Karpas-422 (cell line): ENCODE measurements around the gene SKAP1. TPM values are rescaled to one million over a fixed set of nuclear protein-coding genes. Genes with fewer than 3 reads are reported as not detected.

ENCODE experiments used
- DNase-seq: peaks from one replicate; pipeline ENCODE4 v3.0.0-alpha.2; 2015
- H2AFZ ChIP-seq: fragments of 200-600 bp; sonication (generic); 2 replicates; pipeline ENCODE4 v1.6.1; 2014; ENCODE audit warnings: antibody characterized with exemption, low read length, mixed read lengths
- H3K27ac ChIP-seq: fragments of 200-600 bp; sonication (generic); 2 replicates; pipeline ENCODE4 v1.5.1; 2014; ENCODE audit warnings: mild to moderate bottlenecking, low read length, moderate library complexity
- H3K27me3 ChIP-seq: fragments of 200-600 bp; sonication (generic); 2 replicates; pipeline ENCODE4 v1.6.1; 2014; ENCODE audit warnings: low read length, mixed read lengths
- H3K36me3 ChIP-seq: fragments of 200-600 bp; sonication (generic); 2 replicates; pipeline ENCODE4 v1.6.1; 2014; ENCODE audit warnings: low read length, mixed read lengths; ENCODE audit not compliant: insufficient read depth
- H3K4me1 ChIP-seq: fragments of 200-600 bp; sonication (generic); 2 replicates; pipeline ENCODE4 v1.6.1; 2014; ENCODE audit warnings: mild to moderate bottlenecking, low read length, mixed read lengths
- H3K4me2 ChIP-seq: fragments of 200-600 bp; sonication (generic); 2 replicates; pipeline ENCODE4 v1.6.1; 2014; ENCODE audit warnings: low read length, low read depth, mild to moderate bottlenecking; ENCODE audit not compliant: poor library complexity, severe bottlenecking
- H3K4me3 ChIP-seq: fragments of 200-600 bp; sonication (generic); 2 replicates; pipeline ENCODE4 v1.5.1; 2014; ENCODE audit warnings: mild to moderate bottlenecking, antibody characterized with exemption, low read length, mixed read lengths
- H3K79me2 ChIP-seq: fragments of 200-600 bp; sonication (generic); 2 replicates; pipeline ENCODE4 v1.6.1; 2014; ENCODE audit warnings: mild to moderate bottlenecking, low read length, mixed read lengths
- H3K9ac ChIP-seq: fragments of 200-600 bp; sonication (generic); 2 replicates; pipeline ENCODE4 v1.6.0; 2014; ENCODE audit warnings: low read length
- H3K9me2 ChIP-seq: fragments of 200-600 bp; sonication (generic), shearing (Covaris generic); replicated peaks from 2 replicates; pipeline ENCODE4 v1.6.0; 2014; ENCODE audit warnings: mild to moderate bottlenecking, low read length, moderate library complexity; ENCODE audit not compliant: insufficient read depth
- H3K9me3 ChIP-seq: fragments of 300-700, 200-600 bp; sonication (generic); 2 replicates; pipeline ENCODE4 v1.6.1; 2014; ENCODE audit warnings: low read length, mixed read lengths
- H4K20me1 ChIP-seq: fragments of 200-600 bp; sonication (generic); 2 replicates; pipeline ENCODE4 v1.6.1; 2014; ENCODE audit warnings: mild to moderate bottlenecking, antibody characterized with exemption, low read length, low read depth; ENCODE audit not compliant: insufficient read depth
- total RNA-seq: library from RNA; depleted of rRNA; stranded (reverse); fragments of >200 nt; shearing (Covaris generic); gene quantifications from 2 replicates; pipeline ENCODE4 v1.2.3, GENCODE V29; 2014; ENCODE audit warnings: low replicate concordance

SKAP1 gene
- total RNA-seq, 1 experiment from 2014 or later: 1.2 TPM

- Histone ChIP-seq H3K79me2 (no peaks in the 10 kb centered on the region), H3K9ac (no peak overlapping the region), H3K9me2 (no peaks in the 10 kb centered on the region), H4K20me1 (no peaks in the 10 kb centered on the region), H3K36me3 (no peaks in the 10 kb centered on the region), H3K9me3 (no peaks in the 10 kb centered on the region), H3K4me3 (no peak overlapping the region), H3K27ac (peak overlapping the region; percentile 73), H2AFZ (no peak overlapping the region), H3K4me2 (peak overlapping the region; percentile 53), H3K27me3 (no peaks in the 10 kb centered on the region; the same call in 1 of the 2 replicates), H3K4me1 (peaks cover 54% of the 10 kb centered on the region)
- DNase-seq: no peak
Observed at GRCh38 chr17:48469227-48469626, 39.2 kb upstream of the SKAP1 start.

- Histone ChIP-seq H3K9me3 (no peaks in the 10 kb centered on the region), H3K79me2 (no peaks in the 10 kb centered on the region), H2AFZ (peak overlapping the region; percentile 5; the same call in 1 of the 2 replicates), H3K36me3 (no peaks in the 10 kb centered on the region), H4K20me1 (no peaks in the 10 kb centered on the region), H3K9ac (no peak overlapping the region), H3K27ac (peak overlapping the region; percentile 68), H3K27me3 (no peaks in the 10 kb centered on the region; the same call in 1 of the 2 replicates), H3K4me3 (no peak overlapping the region), H3K4me2 (no peak overlapping the region), H3K9me2 (no peaks in the 10 kb centered on the region), H3K4me1 (peaks cover 56% of the 10 kb centered on the region)
- no peak for DNase-seq
Observed at GRCh38 chr17:48468299-48468698, 38.3 kb upstream of the SKAP1 start.

DNA sequence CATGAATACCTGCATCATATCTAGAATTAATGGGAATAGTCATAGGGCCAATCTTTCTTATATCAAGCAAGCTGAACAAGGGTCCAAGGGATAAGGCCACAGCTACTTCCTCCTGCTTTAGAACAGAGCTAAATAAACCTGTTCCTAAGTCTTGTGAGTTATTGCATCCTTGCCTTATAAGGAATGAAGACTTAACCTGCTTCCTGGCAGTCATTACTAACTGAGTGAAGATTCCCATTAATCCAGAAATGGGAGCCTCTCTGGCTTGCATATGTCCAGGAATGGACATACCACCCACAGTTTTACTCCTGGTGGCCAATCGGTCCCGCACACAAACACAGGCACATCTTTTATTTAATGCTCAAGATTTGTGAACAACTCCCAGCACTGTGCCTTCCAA, 35.9 kb upstream of the SKAP1 start:
- no peaks in the 10 kb centered on the region for H3K9me3 ChIP-seq
- DNase-seq: no peak
- H3K9me2 ChIP-seq: no peaks in the 10 kb centered on the region
- H3K4me2 ChIP-seq: no peak overlapping the region
- H3K27ac ChIP-seq: no peak overlapping the region
- no peaks in the 10 kb centered on the region; the same call in 1 of the 2 replicates for H3K27me3 ChIP-seq
- no peaks in the 10 kb centered on the region for H3K79me2 ChIP-seq
- H2AFZ ChIP-seq: no peak overlapping the region
- H3K4me1 ChIP-seq: peaks cover 36% of the 10 kb centered on the region
- H3K36me3 ChIP-seq: no peaks in the 10 kb centered on the region
- H3K4me3 ChIP-seq: no peak overlapping the region
- no peaks in the 10 kb centered on the region for H4K20me1 ChIP-seq
- no peak overlapping the region for H3K9ac ChIP-seq

DNA sequence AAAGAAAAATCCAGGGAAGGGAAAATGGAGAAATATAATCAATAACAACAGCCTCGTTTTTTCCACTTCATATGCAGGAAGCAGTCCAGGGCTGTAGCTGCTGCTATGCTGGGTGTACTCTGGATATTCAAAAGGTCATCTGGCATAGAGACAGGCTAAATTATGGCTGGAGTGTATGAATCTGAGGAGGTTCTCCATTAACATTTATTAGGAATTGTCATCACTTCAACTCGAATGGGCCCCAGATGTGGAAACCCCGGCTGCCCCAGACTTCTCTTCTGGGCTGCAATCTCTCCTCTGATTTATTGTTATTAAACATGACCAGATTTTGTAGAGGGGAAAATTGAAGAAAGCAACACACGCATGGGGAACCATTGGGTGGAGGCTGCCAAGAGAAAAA, 33.5 kb upstream of the SKAP1 start:
- no peak overlapping the region for H3K27ac ChIP-seq
- no peak overlapping the region for H2AFZ ChIP-seq

DNA sequence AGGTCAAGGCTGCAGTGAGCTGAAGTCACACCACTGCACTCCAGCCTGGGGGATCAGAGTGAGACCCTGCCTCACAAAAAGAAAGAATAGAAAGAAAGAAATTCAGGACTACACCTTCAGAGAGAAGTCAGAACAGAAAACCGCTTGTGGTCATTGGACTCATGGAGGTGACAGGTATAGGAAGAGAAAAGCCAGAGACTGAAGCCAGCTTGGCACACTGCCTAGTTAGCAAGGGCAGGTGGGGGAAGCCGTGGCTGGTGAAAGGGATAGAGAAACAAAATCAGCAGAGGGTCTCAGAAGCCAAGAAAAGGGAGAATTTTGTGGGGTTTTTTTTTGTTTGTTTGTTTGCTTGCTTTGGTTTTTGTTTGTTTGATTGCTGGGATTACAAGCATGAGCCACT, 32.9 kb upstream of the SKAP1 start:
- no peaks in the 10 kb centered on the region; the same call in 1 of the 2 replicates for H3K27me3 ChIP-seq
- H3K9ac ChIP-seq: no peak overlapping the region
- H2AFZ ChIP-seq: no peak overlapping the region
- no peaks in the 10 kb centered on the region for H3K9me2 ChIP-seq
- peaks cover 15% of the 10 kb centered on the region for H3K4me1 ChIP-seq
- no peak overlapping the region for H3K4me2 ChIP-seq
- no peaks in the 10 kb centered on the region for H3K9me3 ChIP-seq
- no peak for DNase-seq
- H3K79me2 ChIP-seq: no peaks in the 10 kb centered on the region
- no peak overlapping the region for H3K4me3 ChIP-seq
- H3K27ac ChIP-seq: no peak overlapping the region
- H3K36me3 ChIP-seq: no peaks in the 10 kb centered on the region
- H4K20me1 ChIP-seq: no peaks in the 10 kb centered on the region

More for the DNA sequence above, 33.5 kb upstream of the SKAP1 start:
- Histone ChIP-seq H3K36me3 (no peaks in the 10 kb centered on the region), H3K27me3 (no peaks in the 10 kb centered on the region; the same call in 1 of the 2 replicates), H3K4me2 (no peak overlapping the region), H3K4me1 (peaks cover 20% of the 10 kb centered on the region), H3K79me2 (no peaks in the 10 kb centered on the region), H3K9me3 (no peaks in the 10 kb centered on the region), H3K9ac (no peak overlapping the region), H3K4me3 (no peak overlapping the region), H4K20me1 (no peaks in the 10 kb centered on the region), H3K9me2 (no peaks in the 10 kb centered on the region)
- no peak for DNase-seq

DNA sequence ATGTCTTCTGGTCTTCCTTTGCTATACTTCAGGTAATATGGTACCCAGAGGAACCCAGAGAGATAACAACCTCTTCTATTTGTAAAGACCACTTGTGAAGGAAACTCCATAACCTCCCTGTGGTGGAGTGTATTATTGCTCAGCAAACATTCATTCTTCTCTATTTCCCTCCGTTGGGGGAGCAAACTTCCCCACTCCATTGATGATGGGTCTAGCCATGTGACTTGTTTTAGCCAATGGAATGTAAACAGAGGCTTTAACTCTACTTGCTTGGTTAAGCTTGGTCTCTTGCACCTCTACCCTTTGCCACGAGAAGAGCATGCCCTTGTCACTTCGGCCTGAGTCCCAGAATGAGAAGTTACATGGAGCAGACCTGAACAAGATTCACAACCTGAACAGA, 30.0 kb upstream of the SKAP1 start:
- Histone ChIP-seq H3K4me1 (peaks cover 22% of the 10 kb centered on the region), H3K27me3 (no peaks in the 10 kb centered on the region; the same call in 1 of the 2 replicates), H3K4me2 (no peak overlapping the region)

DNA sequence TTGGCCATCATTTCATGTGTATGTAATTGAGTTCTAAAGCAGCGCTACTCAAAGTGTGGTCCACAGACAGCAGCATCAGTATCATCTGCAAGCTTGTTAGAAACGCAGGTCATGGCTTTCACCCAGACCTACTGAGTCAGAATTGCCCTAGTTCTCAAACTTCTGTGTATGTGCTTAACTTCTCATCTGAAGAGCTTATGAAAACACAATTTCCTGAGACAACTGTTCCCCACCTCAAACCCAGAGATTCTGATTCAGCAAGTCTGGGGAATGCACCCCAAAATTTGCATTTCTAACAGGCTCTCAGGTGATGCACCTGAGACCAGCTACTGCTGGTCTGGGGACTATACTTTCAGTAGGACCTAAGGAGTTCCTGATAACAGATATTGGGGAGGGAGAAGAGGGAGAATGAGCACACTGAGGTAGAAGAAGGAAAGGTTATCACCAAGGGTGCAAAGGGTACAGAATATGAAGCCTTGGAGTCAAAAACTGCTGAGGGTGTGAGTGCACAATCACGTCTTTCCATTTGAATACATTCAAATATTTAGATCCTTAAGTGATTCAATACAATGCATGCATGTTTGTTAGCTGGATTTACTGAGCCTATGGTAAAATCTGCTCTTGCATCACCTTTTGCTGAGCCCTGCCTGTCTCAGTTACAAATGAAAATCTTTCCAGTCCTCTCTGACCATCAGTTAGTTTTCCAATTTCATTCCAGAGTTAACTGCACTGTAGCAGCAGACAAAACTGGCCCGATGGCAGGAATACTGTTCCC, 29.2 kb upstream of the SKAP1 start:
- peaks cover 19% of the 10 kb centered on the region for H3K4me1 ChIP-seq
- no peak for DNase-seq

More for the DNA sequence above, 30.0 kb upstream of the SKAP1 start:
- no peak overlapping the region for H3K4me3 ChIP-seq
- H3K79me2 ChIP-seq: no peaks in the 10 kb centered on the region
- H3K9ac ChIP-seq: no peak overlapping the region
- no peak overlapping the region for H3K27ac ChIP-seq
- H2AFZ ChIP-seq: no peak overlapping the region
- DNase-seq: no peak
- no peaks in the 10 kb centered on the region for H4K20me1 ChIP-seq
- no peaks in the 10 kb centered on the region for H3K36me3 ChIP-seq
- no peaks in the 10 kb centered on the region for H3K9me2 ChIP-seq
- no peaks in the 10 kb centered on the region for H3K9me3 ChIP-seq

GRCh38 chr17:48457080-48457836, 27.2 kb upstream of the SKAP1 start:
- Histone ChIP-seq H3K27me3 (no peaks in the 10 kb centered on the region), H3K9me3 (no peaks in the 10 kb centered on the region), H3K4me1 (peaks cover 28% of the 10 kb centered on the region), H3K9me2 (no peaks in the 10 kb centered on the region), H3K36me3 (no peaks in the 10 kb centered on the region), H2AFZ (no peak overlapping the region), H3K4me3 (no peak overlapping the region), H3K27ac (no peak overlapping the region), H4K20me1 (no peaks in the 10 kb centered on the region), H3K79me2 (no peaks in the 10 kb centered on the region), H3K4me2 (peak overlapping the region; percentile 52), H3K9ac (no peak overlapping the region)
- peak; percentile 90 for DNase-seq

More for the DNA sequence above, 29.2 kb upstream of the SKAP1 start:
- Histone ChIP-seq H2AFZ (no peak overlapping the region), H3K9me2 (no peaks in the 10 kb centered on the region), H3K4me2 (no peak overlapping the region), H3K9me3 (no peaks in the 10 kb centered on the region), H3K27ac (no peak overlapping the region), H3K4me3 (no peak overlapping the region), H3K36me3 (no peaks in the 10 kb centered on the region), H3K79me2 (no peaks in the 10 kb centered on the region), H3K27me3 (no peaks in the 10 kb centered on the region; the same call in 1 of the 2 replicates), H4K20me1 (no peaks in the 10 kb centered on the region), H3K9ac (no peak overlapping the region)
